ENCODE measurements around the gene GH1.
"Not testable (repeated sequence)": the region's sequence is repeated elsewhere in the genome, so short reads cannot be mapped to it uniquely, and the experiment has no call there.

The GH1 gene

GRCh38 chr17:63869491-63870291 is 48.9 kb downstream of the GH1 start:
- H3K4me1 ChIP-seq (ENCODE audit: insufficient read depth, low read length); H3K4me3 ChIP-seq (ENCODE audit: low read depth in 1 of 2, low read length in 2 of 2); H3K27me3 ChIP-seq (ENCODE audit: control insufficient read depth in 1 of 2, insufficient read depth in 2 of 2, low read length in 2 of 2); H3K9me3 ChIP-seq (ENCODE audit: low read length); H3K27ac ChIP-seq (ENCODE audit: low read depth, low read length); H3K9ac ChIP-seq (ENCODE audit: low read length); H3K36me3 ChIP-seq (ENCODE audit: insufficient read depth, low read length): not testable (repeated sequence)

Data from muscle layer of colon (tissue), 2 donors.